Measurements from ENCODE around the gene FFAR1.
"Not testable (repeated sequence)": the region's sequence is repeated elsewhere in the genome, so short reads cannot be mapped to it uniquely, and the experiment has no call there.

The FFAR1 gene

DNA sequence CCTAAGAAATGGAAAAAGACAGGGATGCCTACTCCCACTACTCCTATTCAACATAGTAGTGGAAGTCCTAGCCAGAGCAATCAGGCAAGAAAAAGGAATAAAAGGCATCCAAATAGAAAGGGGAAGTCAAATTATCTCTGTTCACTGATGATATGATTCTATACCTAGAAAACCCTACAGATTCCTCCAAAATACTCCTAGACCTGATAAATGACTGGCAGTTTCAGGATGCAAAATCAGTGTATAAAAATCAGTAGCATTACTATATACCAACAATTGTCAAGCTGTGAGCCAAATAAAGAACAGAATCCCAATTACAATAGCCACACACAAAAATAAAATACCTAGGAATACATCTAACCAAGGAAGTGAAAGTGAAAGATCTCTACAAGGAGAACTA is 21.8 kb downstream of the FFAR1 start:
- no peak for DNase-seq (ENCODE audit: low read depth)
- TF ChIP-seq, protein P1, sequence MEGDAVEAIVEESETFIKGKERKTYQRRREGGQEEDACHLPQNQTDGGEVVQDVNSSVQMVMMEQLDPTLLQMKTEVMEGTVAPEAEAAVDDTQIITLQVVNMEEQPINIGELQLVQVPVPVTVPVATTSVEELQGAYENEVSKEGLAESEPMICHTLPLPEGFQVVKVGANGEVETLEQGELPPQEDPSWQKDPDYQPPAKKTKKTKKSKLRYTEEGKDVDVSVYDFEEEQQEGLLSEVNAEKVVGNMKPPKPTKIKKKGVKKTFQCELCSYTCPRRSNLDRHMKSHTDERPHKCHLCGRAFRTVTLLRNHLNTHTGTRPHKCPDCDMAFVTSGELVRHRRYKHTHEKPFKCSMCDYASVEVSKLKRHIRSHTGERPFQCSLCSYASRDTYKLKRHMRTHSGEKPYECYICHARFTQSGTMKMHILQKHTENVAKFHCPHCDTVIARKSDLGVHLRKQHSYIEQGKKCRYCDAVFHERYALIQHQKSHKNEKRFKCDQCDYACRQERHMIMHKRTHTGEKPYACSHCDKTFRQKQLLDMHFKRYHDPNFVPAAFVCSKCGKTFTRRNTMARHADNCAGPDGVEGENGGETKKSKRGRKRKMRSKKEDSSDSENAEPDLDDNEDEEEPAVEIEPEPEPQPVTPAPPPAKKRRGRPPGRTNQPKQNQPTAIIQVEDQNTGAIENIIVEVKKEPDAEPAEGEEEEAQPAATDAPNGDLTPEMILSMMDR (IDR thresholded peaks at IDR 0.05; ENCODE audit: control insufficient read depth, extremely low read depth, insufficient read depth) = no peak
- no peak overlapping the region for H3K4me3 ChIP-seq (ENCODE audit: low read depth, low read length)

DNA sequence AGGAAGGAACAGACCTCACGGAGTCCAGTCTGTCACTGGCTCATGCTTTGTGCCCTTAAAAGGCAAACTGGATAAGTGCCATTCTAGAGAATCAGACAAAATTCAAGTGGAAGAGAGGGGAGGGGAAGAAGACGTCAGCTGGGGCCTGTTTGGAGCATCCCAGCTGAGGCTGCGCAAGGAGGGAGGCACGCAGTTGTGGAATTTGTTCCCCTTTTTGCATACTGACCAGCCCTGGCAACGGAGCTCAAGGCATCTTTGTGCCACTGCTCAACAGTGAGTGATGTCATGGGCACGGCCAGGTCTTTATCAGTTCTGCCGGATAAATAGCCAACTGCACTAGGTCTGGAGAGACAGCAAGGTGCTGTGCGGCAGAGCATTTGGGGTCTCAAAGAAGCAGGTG is 23.0 kb downstream of the FFAR1 start, which contains the start of gene GPR42:
Gene GPR42 (plus strand): TSS at position 347 of the 400 bp plus-strand sequence. CDS start 292 bp downstream, outside the sequence.
- no peak within 1 kb of the TSS for H3K4me3 ChIP-seq (ENCODE audit: low read depth, low read length)
- TF ChIP-seq, protein P1 (IDR thresholded peaks at IDR 0.05; ENCODE audit: control insufficient read depth, extremely low read depth, insufficient read depth) = no peak
- DNase-seq (ENCODE audit: low read depth) = no peak

DNA sequence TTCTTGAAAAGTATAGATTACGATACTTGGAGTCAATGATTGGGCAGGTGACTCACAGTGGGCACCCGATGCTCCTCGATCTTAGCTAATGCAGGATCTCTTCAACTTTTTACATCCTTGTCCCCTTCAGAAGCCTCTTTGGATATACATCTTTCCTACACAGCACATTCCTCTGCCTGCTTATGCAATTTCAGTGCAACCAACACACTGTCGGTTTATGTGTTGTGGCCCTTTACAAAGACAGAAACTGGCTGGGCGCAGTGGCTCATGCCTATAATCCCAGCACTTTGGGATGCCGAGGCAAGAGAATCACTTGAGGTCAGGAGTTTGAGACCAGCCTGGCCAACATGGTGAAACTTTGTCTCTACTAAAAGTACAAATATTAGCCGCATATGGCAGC is 25.8 kb downstream of the FFAR1 start:
- no peak for DNase-seq (ENCODE audit: low read depth)
- no peak overlapping the region for H3K4me3 ChIP-seq (ENCODE audit: low read depth, low read length)
- TF ChIP-seq, protein P1 (IDR thresholded peaks at IDR 0.05; ENCODE audit: control insufficient read depth, extremely low read depth, insufficient read depth) = no peak

DNA sequence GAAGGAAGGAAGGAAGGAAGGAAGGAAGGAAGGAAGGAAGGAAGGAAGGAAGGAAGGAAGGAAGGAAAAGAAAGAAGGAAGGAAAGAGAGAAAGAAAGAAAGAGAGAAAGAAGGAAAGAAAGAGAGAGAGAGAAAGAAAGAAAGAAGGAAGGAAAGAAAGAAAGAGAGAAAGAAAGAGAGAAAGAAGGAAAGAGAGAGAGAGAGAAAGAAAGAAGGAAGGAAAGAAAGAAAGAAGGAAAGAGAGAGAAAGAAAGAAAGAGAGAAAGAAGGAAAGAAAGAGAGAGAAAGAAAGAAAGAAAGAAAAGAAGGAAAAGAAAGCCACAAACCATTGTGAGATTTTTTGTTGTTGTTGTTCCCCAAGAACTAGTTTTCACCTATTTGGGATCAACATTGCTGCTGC is 26.3 kb downstream of the FFAR1 start:
- H3K4me3 ChIP-seq (ENCODE audit: low read depth, low read length); DNase-seq (ENCODE audit: low read depth): not testable (repeated sequence)

DNA sequence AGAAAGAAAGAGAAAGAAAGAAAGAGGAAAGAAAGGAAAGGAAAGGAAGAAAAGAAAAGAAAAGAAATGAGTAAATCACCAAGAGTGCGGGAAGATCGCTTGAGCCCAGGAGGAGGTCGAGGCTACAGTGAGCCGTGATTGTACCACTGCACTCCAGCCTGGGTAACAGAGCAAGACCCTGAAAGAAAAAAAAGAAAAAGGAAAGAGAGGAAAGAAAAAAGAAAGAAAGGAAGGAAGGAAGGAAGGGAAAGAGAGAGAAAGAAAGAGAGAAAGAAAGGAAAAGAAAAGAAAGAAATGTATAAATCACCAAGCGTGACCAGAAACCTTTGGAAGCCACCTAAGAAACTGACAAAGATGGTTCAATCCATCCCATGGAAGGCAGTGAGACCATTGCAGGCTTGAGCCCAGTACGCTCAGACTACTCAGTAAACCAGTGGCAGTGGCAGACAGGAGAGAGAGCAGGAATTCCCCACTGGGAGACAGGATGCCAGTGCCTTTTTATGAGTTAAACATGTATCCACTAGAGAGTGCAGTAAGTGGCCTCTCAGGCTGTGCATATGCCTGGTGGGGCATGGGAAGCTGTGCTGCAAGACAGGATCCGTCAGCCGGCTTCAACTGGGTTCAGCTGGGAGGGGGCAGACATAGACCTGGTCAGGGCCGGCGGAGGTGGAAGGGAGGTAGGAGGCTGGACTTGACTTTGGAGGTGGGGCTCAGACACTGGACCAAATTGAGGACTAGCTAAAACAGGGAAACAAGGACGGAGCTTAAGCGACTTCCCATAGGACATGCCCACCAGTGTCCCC is 28.0 kb downstream of the FFAR1 start:
- H3K4me3 ChIP-seq (ENCODE audit: low read depth, low read length) = no peak overlapping the region

DNA sequence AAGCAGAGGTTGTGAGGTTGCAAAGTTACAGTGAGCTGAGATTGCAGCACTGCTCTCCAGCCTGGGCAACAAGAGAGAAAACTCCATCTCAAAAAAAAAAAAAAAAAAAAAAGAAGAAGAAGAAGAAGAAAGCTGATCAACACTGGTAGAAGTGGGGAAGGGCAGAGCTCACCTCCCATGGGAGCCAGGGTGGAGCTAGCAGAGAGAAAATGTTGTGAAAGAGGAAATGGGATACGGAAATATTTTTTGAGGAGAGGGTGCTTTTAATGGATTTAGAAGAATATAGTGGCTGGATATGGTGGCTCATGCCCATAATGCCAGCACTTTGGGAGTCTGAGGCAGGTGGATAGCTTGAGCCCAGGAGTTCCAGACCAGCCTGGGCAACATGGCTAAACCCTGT is 30.0 kb downstream of the FFAR1 start:
- TF ChIP-seq, protein P1 (IDR thresholded peaks at IDR 0.05; ENCODE audit: control insufficient read depth, extremely low read depth, insufficient read depth) = no peak
- DNase-seq (ENCODE audit: low read depth) = no peak

More for the DNA sequence above, 28.0 kb downstream of the FFAR1 start:
- TF ChIP-seq, protein P1 (IDR thresholded peaks at IDR 0.05; ENCODE audit: control insufficient read depth, extremely low read depth, insufficient read depth) = no peak
- DNase-seq (ENCODE audit: low read depth) = no peak

DNA sequence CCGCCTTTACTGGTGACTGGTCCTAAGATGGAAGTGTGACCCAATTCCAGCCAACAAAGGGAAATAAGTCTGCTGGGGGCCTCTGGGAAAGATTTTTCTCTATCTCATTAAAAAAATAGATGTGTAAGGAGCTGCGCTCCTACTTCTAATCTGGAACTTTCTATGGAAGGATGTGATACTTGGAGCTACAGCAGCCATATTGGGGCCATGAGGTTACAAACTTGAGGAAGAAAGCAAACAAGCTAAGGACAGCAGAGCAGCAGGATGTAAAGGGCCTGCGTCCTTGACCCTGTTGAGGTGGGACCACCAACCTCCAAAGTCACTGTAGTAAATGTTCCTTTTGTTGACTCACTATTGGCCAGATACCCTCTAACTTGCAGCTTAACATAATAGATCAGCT is 30.7 kb downstream of the FFAR1 start:
- DNase-seq (ENCODE audit: low read depth) = no peak
- TF ChIP-seq, protein P1 (IDR thresholded peaks at IDR 0.05; ENCODE audit: control insufficient read depth, extremely low read depth, insufficient read depth) = no peak
- H3K4me3 ChIP-seq (ENCODE audit: low read depth, low read length) = no peak overlapping the region

More for the DNA sequence above, 30.0 kb downstream of the FFAR1 start:
- H3K4me3 ChIP-seq (ENCODE audit: low read depth, low read length) = no peak overlapping the region

DNA sequence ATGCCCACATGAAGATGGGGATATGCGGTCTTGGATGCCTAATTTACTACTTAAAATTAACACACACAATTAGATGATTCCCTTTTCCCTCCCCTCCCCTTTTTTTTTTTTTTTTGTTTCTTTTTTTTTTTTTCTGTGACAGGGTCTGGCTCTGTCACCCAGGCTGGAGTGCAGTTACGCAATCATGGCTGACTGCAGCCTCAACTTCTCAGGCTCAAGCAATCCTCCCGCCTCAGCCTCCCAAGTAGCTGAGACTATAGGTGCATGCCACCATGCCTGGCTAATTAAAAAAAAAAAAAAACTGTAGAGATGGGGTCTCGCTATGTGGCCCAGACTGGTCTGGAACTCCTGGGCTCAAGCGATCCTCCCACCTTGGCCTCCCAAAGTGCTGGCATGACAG is 31.8 kb downstream of the FFAR1 start:
- DNase-seq (ENCODE audit: low read depth); H3K4me3 ChIP-seq (ENCODE audit: low read depth, low read length): not testable (repeated sequence)

All from LNCaP clone FGC (cell line).